ENCODE data around the gene SPARCL1.

SPARCL1 gene

GRCh38 chr4:87540146-87541058 is 11.2 kb upstream of the SPARCL1 start:
- no peak for DNase-seq

- no peak for DNase-seq
Observed at GRCh38 chr4:87532907-87533306, 3.7 kb upstream of the SPARCL1 start.

- DNase-seq = no peak
Observed at GRCh38 chr4:87532109-87532508, 2.9 kb upstream of the SPARCL1 start.

GRCh38 chr4:87531621-87532020 is 2.4 kb upstream of the SPARCL1 start:
- DNase-seq = no peak

DNA sequence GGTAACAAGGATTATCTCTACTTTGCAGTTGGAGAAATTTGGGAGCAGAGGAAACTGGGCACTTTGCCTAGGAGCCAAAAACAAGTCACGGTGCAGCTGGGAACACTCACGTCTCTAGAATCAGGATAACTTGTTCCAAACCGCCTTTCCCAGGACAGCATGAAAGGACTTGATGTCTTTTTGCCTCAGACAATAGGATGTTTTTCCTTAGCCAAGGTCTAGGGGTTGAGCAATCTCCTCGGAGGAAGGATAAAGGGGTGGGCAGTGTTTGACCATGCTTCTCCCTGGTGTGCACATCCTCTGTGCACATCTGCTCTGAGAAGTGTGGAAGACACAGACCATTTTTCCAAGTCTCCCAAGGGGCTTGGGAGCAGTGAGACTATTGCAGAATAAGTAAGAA is 1.7 kb upstream of the SPARCL1 start:
- DNase-seq = no peak

DNA sequence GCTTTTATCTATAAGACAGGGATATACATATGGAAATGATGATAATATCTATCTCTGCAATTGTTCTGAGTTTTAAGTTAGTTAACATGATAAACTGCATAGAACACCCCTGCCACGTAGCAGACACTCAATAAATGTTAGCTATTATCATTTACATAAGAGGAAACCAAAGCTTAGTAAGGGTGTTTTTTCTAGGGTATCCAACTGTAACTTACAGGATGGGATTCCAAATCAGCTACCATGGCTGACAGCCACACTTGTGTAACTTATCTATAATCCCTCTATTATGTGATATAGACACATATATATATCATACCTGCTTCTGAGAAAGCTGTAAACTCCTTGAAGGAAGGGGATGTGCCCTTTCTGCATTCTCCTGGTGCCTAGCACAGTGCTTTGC is 1.1 kb upstream of the SPARCL1 start:
- DNase-seq = no peak

DNA sequence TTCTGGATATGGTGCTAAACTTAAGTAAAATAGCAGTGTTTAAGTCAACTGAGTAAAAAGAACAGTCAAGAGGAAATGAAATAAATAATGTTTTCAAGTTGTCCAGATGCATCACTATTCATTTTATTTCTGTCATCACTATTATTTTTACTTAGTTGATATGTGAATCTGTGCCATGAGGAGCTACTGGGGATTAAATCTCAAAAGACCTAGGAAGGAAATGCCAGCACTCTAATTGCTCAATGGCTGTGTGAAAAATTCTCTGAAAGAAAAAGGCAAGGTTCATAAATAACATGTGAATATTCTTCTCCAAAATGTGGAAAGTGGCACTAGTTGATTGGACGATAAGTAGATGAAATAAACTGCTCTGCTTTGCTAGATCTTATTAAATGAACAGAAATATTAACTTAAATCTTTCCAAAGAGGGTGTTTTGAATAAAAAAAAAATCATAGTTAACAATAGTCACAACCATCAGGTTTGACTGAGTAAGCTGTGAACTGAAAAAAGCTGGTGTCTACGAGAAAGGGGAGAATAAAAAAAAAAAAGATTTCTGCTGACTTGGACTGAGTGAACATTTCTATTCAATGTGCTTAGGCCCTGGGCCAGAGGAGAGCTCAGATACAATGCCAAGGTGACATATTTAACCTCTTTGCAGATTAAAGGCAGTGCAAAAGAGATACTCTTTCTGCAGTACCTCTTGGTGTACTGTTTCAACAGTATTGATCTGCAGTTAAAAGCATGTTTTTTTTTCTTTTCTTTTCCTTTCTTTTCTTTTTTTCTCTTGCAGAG is 1.6 kb downstream of the SPARCL1 start:
- DNase-seq = no peak

DNA sequence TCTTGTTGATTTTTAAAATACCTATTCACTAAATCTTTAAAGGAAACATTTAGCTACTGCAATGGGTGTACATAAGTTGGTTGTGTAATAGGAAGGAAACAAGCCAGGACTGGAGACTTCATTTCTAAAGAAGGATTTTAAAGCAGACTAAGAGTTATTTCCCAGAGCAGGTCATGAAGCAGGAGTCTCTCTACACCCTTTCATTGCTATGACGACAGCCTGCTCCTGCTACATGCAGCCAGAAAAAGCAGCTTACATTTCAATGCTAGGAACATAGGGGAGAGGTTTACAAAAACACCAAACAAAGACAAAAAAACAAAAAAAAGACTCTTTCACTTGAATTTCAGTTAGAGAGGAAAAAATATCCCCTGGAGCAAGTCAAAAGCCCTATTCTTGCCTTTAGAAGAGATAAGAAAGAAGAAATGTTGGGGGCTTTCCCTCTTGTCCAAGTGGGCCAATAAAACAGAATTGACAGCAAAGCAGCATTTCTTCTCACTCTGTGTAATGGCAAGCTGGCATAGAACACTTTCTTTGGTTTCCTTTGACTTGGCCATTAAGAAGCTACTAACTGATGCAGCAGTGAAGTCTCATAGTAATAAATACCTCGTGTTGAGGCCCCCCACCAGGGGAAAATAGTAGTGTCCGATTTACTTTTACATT is 3.4 kb downstream of the SPARCL1 start:
- DNase-seq = no peak

- no peak for DNase-seq
Observed at GRCh38 chr4:87524456-87524855, 4.7 kb downstream of the SPARCL1 start.

- no peak for DNase-seq
Observed at GRCh38 chr4:87523307-87523706, 5.9 kb downstream of the SPARCL1 start.

DNA sequence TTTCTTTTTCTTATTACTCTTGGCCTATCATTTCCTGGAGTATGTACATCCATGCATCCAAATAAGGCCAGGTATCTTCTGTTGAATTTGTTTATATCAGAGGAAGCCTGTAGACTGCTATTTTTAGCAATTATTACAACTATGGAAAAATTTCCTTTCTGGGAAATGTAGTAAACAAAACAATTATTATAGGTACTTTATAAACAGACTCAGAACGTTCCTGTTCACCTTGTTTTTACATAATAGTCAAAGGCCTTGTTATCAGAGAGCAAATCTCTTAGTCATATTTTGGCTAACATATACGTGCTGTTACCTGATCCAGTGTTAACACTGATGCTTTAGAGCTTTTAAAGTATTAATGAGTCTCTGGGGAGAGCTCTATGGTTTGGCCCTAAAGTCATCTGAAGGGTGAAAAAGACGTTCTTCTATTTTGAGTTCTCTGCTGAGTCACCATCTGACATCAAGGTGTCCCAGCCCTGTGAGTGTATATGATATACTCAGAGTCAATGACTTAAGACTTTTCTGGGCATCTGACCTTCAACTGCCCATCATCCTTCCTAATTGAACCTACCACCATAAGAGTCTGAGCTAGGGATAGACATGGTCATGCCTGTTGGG is 7.3 kb downstream of the SPARCL1 start:
- DNase-seq = no peak

- no peak for DNase-seq
Observed at GRCh38 chr4:87521319-87521718, 7.9 kb downstream of the SPARCL1 start.

DNA sequence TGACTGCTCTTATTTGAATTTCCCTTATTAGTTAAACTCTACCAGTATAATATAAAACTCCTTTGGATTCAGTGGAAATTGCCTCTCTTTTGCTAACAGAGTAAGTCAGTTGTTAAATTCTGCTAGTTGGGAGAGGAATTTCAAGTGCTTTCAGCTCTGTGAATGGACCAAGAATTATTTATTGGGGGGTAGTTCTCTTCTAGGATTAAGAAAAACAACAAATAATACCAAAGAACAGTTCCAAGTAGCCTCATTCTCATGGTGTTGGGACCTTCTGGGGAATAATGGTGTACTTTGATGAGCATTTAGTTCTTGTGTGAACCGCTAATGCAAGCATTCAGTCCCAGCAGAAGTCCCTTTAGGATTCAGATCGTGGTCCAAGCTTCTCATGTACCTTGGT is 11.6 kb downstream of the SPARCL1 start:
- DNase-seq = no peak

- DNase-seq = no peak
Observed at GRCh38 chr4:87516683-87517082, 12.5 kb downstream of the SPARCL1 start.

DNA sequence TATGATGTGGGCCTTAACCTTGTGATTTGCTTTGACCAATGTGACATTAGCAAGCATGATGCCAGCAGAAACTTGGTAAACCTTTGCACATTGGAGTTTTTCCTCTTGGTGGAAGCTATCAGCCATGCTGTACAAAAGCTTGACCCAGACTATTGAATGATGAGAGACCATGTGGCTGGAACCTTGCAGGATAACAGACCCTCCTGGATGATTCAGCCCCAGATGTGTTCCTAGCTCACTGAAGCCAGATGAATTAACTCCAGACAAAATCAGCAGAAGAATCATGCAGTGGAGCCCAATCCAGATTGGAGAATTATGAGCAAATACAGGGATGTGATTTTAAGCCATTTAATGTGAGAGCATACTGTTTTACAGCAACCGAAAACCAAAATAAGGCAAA is 16.8 kb downstream of the SPARCL1 start:
- no peak for DNase-seq

DNA sequence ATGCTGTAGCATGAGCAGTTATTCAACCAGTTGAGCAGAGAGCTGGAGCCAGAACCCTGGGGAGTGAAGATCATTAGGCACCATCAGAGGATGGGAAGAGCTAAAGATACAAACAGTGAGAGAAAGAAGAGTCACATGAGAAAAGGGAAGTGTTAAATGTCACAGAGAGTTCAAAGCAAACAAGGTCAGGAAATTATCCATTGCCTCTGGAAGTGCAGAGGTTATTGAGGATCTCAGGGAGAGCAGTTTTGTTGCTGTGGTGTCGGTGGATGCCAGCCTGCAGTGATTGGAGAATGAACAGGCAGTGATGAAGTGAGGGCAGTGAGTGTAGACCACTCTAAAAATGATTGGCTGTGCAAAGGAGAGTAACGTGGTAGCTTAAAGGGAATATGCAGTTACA is 17.7 kb downstream of the SPARCL1 start:
- DNase-seq = no peak

GRCh38 chr4:87510747-87511146 is 18.4 kb downstream of the SPARCL1 start:
- DNase-seq = no peak

GRCh38 chr4:87506974-87507701 is 22.0 kb downstream of the SPARCL1 start:
- DNase-seq = peak; percentile 87

DNA sequence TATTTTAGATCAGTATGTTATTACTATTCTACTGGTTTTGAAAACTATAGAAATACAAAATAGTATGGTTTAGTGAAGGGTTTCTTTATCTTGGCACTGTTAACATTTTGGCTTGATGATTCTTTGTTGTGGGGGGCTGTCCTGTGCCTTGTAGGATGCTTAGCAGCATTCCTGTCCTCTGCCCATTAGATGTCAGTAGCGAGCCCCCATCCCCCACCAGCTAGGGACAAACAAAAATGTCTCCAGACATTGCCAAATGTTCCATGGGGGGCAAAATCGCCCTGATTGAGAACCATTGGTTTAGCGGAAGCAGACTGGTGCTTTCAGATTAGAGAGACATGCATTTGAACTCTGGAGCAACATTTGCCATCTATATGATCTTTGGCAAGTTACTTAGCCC is 23.3 kb downstream of the SPARCL1 start:
- DNase-seq = peak; percentile 16

DNA sequence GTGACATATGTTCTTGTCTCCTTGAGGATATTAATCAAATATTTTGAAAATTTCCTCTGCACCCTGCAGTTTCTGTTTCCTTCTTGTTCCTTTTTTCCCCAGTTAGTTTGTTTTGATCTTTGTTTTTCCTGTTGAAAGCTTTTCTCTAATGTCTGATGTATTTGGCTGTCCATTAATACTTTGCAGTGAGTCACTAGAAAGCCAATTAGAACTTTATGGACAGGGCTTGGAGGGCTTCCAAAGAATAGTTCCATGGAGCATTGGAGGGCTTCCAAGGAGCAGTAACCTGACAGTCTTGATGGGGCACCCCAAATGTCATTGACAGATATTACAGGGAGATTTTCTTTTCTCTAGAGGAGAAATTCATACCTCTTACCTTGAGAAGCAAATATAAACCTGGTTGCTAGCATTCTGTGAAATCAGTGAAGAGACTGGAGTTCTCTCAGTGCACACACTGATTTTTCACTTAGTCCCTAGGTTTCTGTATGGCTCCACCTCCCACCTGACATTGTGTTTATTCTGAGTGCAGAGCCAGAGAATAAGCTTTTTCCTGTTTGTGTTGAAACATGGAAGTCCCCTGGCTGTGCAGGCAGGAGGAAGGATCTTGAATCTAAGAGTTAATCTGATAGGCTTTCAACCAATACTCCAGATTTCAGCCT is 26.5 kb downstream of the SPARCL1 start:
- peak; percentile 21 for DNase-seq

GRCh38 chr4:87500092-87500462 is 29.1 kb downstream of the SPARCL1 start:
- DNase-seq = no peak
